HepG2 (cell line): ENCODE results near the gene CDCA5. TPM values are rescaled to one million over a fixed set of nuclear protein-coding genes. Genes with fewer than 3 reads are reported as not detected.
A peak's percentile ranks its signal among the peaks of the same experiment; 100 is the strongest.

Experiments
- FOSL2 ChIP-seq: sonication (generic); formaldehyde crosslinking; IDR thresholded peaks from 2 replicates; pipeline ENCODE4 v1.4.0; 2020; ENCODE audit warnings: missing genetic modification reagents
- FOXO1 ChIP-seq: sonication (generic); formaldehyde crosslinking; IDR thresholded peaks from 2 replicates; pipeline ENCODE4 v1.4.0; 2020; ENCODE audit warnings: missing genetic modification reagents
- HNRNPUL1 ChIP-seq: fragments of 200-400 bp; formaldehyde crosslinking; IDR thresholded peaks from 2 replicates; pipeline ENCODE4 v1.6.1; 2017; ENCODE audit warnings: low read depth, mild to moderate bottlenecking, low read length, moderate library complexity
- KMT2B ChIP-seq: IDR thresholded peaks from 2 replicates; pipeline ENCODE4 v1.6.1; 2016; ENCODE audit warnings: missing genetic modification reagents, missing compliant biosample characterization
- POLR2G ChIP-seq: fragments of 200-400 bp; formaldehyde crosslinking; IDR thresholded peaks from 2 replicates; pipeline ENCODE4 v1.6.1; 2018; ENCODE audit warnings: mild to moderate bottlenecking, low read depth, low read length, moderate library complexity
- TBP ChIP-seq: sonication (generic); formaldehyde crosslinking; IDR thresholded peaks from 2 replicates; pipeline ENCODE4 v1.5.0; 2020; ENCODE audit warnings: missing genetic modification reagents
- U2AF1 ChIP-seq: fragments of 200-400 bp; formaldehyde crosslinking; optimal IDR thresholded peaks from 2 replicates; pipeline ENCODE3; 2017; ENCODE audit warnings: mild to moderate bottlenecking, low read depth, low read length
- ZBED4 ChIP-seq: sonication (generic); formaldehyde crosslinking; IDR thresholded peaks from 2 replicates; pipeline ENCODE4 v1.4.0; 2020; ENCODE audit warnings: missing genetic modification reagents, borderline replicate concordance
- ZNF230 ChIP-seq: sonication (generic); formaldehyde crosslinking; IDR thresholded peaks from 2 replicates; pipeline ENCODE4 v1.4.0; 2020; ENCODE audit warnings: mild to moderate bottlenecking, missing genetic modification reagents
- ZNF331 ChIP-seq: sonication (generic); formaldehyde crosslinking; IDR thresholded peaks from 2 replicates; pipeline ENCODE4 v1.4.0; 2020; ENCODE audit warnings: missing genetic modification reagents
- ZNF33B ChIP-seq: sonication (generic); formaldehyde crosslinking; IDR thresholded peaks from 2 replicates; pipeline ENCODE4 v1.5.1; 2020; ENCODE audit warnings: mild to moderate bottlenecking, missing genetic modification reagents
- ZNF547 ChIP-seq: sonication (generic); formaldehyde crosslinking; IDR thresholded peaks from 2 replicates; pipeline ENCODE4 v1.5.1; 2020; ENCODE audit warnings: mild to moderate bottlenecking, missing genetic modification reagents
- ZNF660 ChIP-seq: sonication (generic); formaldehyde crosslinking; IDR thresholded peaks from 2 replicates; pipeline ENCODE4 v1.5.1; 2020; ENCODE audit warnings: mild to moderate bottlenecking, low read depth, missing genetic modification reagents, borderline replicate concordance
- ZSCAN12 ChIP-seq: sonication (generic); formaldehyde crosslinking; IDR thresholded peaks from 2 replicates; pipeline ENCODE4 v1.9.0; 2021; ENCODE audit warnings: mild to moderate bottlenecking, missing genetic modification reagents
- ZZZ3 ChIP-seq: sonication (generic); formaldehyde crosslinking; IDR thresholded peaks from 2 replicates; pipeline ENCODE4 v1.4.0; 2020; ENCODE audit warnings: missing genetic modification reagents, mild to moderate bottlenecking, borderline replicate concordance
- polyA plus RNA-seq, 8 experiments: library from polyadenylated mRNA; depleted of rRNA in 3 of 8; stranded (reverse) in 7 of 8; unstranded in 1 of 8; fragments of >200 nt; fragmentation: Illumina TruSeq in 4 of 8; extraction: Trizol in 4 of 8; gene quantifications; 2 replicates each; pipeline versions ENCODE4 v1.2.1 to v1.2.3, GENCODE V29; 2011 to 2016; ENCODE audit warnings: low read depth in 4 of 8, missing spikeins in 1 of 8, mixed read lengths in 1 of 8; ENCODE audit not compliant: insufficient read depth in 1 of 8
- total RNA-seq, 5 experiments: library from RNA; depleted of rRNA; stranded (reverse); fragments of >200 nt; fragmentation: Illumina TruSeq; extraction: Trizol; gene quantifications; 2 replicates each; pipeline ENCODE4 v1.2.3, GENCODE V29; 2016; ENCODE audit warnings: low read depth in 1 of 5
- TF ChIP-seq, protein P1 (sequence below): IDR thresholded peaks from 2 replicates; pipeline ENCODE4 v1.6.1; 2012; ENCODE audit warnings: inconsistent platforms
- TF ChIP-seq, protein P2 (sequence below): sonication (generic); formaldehyde crosslinking; conservative IDR thresholded peaks from 2 replicates; pipeline ENCODE4 v1.8.0; 2022; ENCODE audit warnings: mild to moderate bottlenecking, moderate library complexity, missing genetic modification reagents
- TF ChIP-seq, protein P3 (sequence below): sonication (generic); formaldehyde crosslinking; conservative IDR thresholded peaks from 2 replicates; pipeline ENCODE4 v1.4.0; 2020; ENCODE audit warnings: mild to moderate bottlenecking, missing genetic modification reagents, moderate library complexity
- TF ChIP-seq, protein P4 (sequence below): fragments of 450-650 bp; IDR thresholded peaks from 2 replicates; pipeline ENCODE4 v1.6.1; 2017

CDCA5 gene
- total and polyA plus RNA-seq, 2 of the 13 experiments (the other 11 are each of a cell fraction or from before 2014, with no cell fraction given): 13.5 to 50.6 TPM

- peak; percentile 56 for TF ChIP-seq ZBED4 (CRISPR knock-in tag)
- no peak; the same call in 1 of the 2 replicates for TF ChIP-seq ZNF33B
- TF ChIP-seq, protein P1, sequence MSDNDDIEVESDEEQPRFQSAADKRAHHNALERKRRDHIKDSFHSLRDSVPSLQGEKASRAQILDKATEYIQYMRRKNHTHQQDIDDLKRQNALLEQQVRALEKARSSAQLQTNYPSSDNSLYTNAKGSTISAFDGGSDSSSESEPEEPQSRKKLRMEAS: peak; percentile 86
- no peak for TF ChIP-seq ZSCAN12
- no peak for TF ChIP-seq HNRNPUL1
- peak; percentile 48; the same call in 1 of the 2 replicates for TF ChIP-seq ZNF331
- TF ChIP-seq ZZZ3 (CRISPR knock-in tag): peak; percentile 92; the same call in 1 of the 2 replicates
- TF ChIP-seq U2AF1: no peak
- TF ChIP-seq TBP (CRISPR knock-in tag): no peak
- peak; percentile 53 for TF ChIP-seq FOSL2
- TF ChIP-seq FOXO1: peak; percentile 60; the same call in 1 of the 2 replicates
- peak; percentile 22; the same call in 1 of the 2 replicates for TF ChIP-seq ZNF547 (CRISPR knock-in tag)
- TF ChIP-seq ZNF230 (CRISPR knock-in tag): peak; percentile 88
- 0 out of 2 replicates have a peak, but pooled peaks have one; percentile 35 for TF ChIP-seq ZNF660 (CRISPR knock-in tag)
- TF ChIP-seq, protein P2, sequence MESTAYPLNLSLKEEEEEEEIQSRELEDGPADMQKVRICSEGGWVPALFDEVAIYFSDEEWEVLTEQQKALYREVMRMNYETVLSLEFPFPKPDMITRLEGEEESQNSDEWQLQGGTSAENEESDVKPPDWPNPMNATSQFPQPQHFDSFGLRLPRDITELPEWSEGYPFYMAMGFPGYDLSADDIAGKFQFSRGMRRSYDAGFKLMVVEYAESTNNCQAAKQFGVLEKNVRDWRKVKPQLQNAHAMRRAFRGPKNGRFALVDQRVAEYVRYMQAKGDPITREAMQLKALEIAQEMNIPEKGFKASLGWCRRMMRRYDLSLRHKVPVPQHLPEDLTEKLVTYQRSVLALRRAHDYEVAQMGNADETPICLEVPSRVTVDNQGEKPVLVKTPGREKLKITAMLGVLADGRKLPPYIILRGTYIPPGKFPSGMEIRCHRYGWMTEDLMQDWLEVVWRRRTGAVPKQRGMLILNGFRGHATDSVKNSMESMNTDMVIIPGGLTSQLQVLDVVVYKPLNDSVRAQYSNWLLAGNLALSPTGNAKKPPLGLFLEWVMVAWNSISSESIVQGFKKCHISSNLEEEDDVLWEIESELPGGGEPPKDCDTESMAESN: peak; percentile 88
- TF ChIP-seq KMT2B (CRISPR knock-in tag): peak; percentile 93
- TF ChIP-seq POLR2G: peak; percentile 90
- TF ChIP-seq, protein P3, sequence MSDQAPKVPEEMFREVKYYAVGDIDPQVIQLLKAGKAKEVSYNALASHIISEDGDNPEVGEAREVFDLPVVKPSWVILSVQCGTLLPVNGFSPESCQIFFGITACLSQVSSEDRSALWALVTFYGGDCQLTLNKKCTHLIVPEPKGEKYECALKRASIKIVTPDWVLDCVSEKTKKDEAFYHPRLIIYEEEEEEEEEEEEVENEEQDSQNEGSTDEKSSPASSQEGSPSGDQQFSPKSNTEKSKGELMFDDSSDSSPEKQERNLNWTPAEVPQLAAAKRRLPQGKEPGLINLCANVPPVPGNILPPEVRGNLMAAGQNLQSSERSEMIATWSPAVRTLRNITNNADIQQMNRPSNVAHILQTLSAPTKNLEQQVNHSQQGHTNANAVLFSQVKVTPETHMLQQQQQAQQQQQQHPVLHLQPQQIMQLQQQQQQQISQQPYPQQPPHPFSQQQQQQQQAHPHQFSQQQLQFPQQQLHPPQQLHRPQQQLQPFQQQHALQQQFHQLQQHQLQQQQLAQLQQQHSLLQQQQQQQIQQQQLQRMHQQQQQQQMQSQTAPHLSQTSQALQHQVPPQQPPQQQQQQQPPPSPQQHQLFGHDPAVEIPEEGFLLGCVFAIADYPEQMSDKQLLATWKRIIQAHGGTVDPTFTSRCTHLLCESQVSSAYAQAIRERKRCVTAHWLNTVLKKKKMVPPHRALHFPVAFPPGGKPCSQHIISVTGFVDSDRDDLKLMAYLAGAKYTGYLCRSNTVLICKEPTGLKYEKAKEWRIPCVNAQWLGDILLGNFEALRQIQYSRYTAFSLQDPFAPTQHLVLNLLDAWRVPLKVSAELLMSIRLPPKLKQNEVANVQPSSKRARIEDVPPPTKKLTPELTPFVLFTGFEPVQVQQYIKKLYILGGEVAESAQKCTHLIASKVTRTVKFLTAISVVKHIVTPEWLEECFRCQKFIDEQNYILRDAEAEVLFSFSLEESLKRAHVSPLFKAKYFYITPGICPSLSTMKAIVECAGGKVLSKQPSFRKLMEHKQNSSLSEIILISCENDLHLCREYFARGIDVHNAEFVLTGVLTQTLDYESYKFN: peak; percentile 54
- TF ChIP-seq, protein P4, sequence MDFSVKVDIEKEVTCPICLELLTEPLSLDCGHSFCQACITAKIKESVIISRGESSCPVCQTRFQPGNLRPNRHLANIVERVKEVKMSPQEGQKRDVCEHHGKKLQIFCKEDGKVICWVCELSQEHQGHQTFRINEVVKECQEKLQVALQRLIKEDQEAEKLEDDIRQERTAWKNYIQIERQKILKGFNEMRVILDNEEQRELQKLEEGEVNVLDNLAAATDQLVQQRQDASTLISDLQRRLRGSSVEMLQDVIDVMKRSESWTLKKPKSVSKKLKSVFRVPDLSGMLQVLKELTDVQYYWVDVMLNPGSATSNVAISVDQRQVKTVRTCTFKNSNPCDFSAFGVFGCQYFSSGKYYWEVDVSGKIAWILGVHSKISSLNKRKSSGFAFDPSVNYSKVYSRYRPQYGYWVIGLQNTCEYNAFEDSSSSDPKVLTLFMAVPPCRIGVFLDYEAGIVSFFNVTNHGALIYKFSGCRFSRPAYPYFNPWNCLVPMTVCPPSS: no peak
These were observed at the start of gene CDCA5, which contains the start of gene ZFPL1 (continued) for GRCh38 chr11:65083834-65084597.
